Activated T-cell treated with anti-CD3 and anti-CD28 coated beads, Interleukin-2, amount 50 U/mL, for 48 hours (primary cell): Measurements from ENCODE around the gene MORN1.

Source experiments
- DNase-seq, 2 experiments: peaks; one replicate each; pipeline ENCODE4 v3.0.0-alpha.2; 2020

MORN1 gene

DNA sequence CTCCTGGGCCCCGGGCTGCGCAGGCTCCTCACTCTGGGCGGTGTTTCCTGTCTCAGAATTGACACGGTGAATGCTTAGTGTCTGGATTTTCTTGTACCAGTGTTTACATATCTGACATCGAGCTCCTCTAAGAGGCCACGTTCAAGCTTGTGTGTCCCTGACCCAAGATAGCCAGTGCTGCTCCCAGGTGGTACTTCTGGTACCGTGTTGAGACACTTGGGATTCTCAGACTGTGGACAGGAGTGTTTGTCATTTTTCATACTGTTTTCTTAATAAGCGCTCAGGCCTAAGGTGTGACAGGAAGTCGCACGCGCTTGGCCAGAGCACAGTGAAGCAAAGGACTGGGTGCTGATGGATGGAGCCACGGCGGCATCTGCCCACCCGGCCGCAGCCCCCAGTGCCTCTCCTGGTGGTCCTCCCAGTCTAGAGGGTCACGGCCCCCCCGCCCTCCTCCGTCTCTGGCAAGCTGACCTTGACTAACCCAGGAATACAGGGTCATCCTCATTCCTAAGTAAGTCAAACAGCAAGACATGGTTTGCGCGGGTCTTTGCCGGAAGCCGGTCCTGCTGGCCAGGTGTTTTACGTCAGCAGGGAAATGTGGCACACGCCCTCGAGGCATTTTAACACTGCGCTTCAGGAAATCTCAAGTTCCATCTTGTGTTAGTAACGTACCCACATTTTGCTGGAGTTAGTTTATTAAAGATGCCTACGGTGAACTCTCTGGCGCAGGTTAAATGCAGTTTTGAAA lies 13.0 kb upstream of the MORN1 start:
- DNase-seq = no peak

- no peak for DNase-seq
These were observed 11.9 kb upstream of the MORN1 start for GRCh38 chr1:2403273-2403672.

GRCh38 chr1:2402420-2402819 lies 11.1 kb upstream of the MORN1 start:
- DNase-seq = no peak

DNA sequence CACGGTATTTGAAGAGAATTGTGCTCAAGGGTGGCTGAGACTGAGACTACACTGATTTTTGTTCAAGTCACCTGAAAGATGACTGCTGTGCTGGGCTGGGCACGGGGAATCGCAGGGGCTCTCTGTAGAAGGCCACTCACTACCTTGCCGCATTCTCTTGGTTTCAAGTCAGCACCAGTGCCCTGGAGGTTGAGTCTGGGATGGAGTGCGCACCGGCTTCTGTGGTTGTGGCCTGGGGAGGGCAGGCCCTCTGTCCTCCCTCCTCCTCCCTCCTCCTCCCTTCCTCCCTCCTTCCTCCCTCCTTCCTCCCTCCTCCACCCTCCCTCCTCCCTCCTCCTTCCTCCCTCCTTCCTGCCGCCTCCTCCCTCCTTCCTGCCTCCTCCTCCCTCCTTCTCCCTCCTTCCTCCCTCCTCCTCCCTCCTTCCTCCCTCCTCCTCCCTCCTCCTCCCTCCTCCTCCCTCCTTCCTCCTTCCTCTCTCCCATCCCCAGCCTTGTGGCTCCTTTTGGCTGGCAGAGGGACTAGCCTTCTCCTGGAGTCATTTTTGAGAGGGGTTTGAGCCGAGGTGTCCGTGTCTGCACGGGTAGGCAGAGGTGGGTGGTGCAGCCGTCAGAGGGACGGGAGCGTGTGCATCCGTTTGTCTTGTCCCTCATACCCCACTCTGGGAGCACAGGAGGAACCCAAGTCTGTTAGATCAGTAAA lies 9.7 kb upstream of the MORN1 start:
- DNase-seq = no peak

DNA sequence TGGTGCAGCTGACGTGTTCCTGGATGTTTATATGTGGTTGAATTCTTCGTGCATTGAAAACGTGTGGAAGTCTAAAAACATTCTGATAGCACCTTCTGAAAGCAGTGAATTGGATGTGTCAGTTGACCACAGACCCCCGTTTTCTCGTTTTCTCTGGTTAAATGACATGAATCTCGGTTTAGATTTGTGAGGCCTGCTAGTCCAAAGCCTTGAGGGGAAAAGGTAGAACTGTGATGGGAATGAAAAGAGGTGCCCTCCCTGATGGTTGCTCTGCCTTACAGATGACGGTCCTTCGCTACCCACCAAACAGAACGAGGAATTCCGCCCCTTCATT lies 9.2 kb upstream of the MORN1 start:
- no peak for DNase-seq

- no peak for DNase-seq
These were observed 8.7 kb upstream of the MORN1 start for GRCh38 chr1:2399890-2400575.

GRCh38 chr1:2398871-2399270 lies 7.5 kb upstream of the MORN1 start:
- DNase-seq = no peak

- DNase-seq = no peak
These were observed 5.8 kb upstream of the MORN1 start for GRCh38 chr1:2397007-2397679.

- no peak for DNase-seq
These were observed 5.1 kb upstream of the MORN1 start for GRCh38 chr1:2396476-2396875.

GRCh38 chr1:2396059-2396458 lies 4.7 kb upstream of the MORN1 start:
- no peak for DNase-seq

DNA sequence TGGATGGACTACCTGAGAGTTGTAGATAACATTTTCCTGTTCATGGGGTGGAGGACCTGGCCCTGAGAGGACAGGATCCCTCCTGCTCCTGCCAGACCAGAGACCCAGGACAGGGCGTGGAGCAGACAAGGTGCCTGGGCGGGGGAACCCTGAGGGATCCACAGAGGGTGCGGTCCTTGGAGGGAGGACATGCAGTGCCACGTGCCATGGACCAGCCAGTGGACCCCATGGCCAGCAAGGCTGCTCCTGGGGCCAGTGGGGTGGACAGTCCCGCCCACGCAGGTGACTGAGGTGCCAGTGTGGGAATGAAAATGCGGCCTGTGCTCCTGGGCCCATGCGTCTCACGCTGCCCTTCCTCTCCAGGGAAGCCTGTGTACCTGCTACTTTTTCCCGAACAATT lies 3.9 kb upstream of the MORN1 start:
- DNase-seq = no peak

DNA sequence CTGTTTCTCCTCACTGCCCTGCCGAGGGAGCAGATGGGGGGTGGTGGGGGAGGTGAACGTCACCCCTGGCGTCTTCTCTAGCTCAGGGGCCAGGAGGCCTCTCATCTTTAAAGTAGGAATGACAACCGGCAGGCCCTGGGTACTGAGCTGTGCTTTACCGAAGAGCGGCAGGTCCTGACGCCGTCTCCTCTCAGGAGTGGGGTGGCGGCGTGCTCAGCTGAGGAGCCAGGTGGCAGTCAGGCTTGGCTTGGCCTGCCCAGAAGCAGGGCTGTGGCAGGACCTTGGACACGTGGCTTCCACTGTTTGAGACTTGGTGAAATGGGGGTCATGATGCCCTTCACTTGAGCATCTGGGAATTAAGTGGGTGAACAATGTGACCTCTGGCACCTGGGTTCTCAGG lies 3.4 kb upstream of the MORN1 start:
- DNase-seq = no peak

DNA sequence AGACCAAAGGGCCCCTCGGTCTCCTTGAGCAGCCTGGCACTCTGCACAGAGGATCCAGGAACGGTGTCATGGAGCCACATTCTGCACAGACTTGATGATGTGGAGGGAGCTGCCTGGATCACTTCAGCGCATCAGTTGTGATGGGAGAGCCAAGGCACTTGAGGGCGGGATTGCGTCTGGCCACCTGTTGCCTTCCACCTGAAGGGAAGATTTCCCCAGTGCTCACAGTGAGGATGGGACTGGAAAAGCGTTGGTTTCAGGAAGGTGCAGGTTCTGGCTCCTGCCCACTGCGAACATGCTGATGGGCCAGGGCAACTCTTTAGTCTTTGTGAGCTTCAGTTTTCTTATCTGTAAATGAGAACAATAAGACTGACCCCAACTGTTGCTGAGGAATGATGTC lies 2.9 kb upstream of the MORN1 start:
- DNase-seq = no peak

- DNase-seq = no peak
These were observed 2.1 kb upstream of the MORN1 start for GRCh38 chr1:2393471-2393877.

- no peak for DNase-seq
These were observed 1.3 kb upstream of the MORN1 start for GRCh38 chr1:2392686-2393085.

GRCh38 chr1:2391931-2392509 lies 666 bp upstream of the MORN1 start:
- no peak for DNase-seq

- no peak for DNase-seq
These were observed 1.7 kb downstream of the MORN1 start for GRCh38 chr1:2389644-2390043.

DNA sequence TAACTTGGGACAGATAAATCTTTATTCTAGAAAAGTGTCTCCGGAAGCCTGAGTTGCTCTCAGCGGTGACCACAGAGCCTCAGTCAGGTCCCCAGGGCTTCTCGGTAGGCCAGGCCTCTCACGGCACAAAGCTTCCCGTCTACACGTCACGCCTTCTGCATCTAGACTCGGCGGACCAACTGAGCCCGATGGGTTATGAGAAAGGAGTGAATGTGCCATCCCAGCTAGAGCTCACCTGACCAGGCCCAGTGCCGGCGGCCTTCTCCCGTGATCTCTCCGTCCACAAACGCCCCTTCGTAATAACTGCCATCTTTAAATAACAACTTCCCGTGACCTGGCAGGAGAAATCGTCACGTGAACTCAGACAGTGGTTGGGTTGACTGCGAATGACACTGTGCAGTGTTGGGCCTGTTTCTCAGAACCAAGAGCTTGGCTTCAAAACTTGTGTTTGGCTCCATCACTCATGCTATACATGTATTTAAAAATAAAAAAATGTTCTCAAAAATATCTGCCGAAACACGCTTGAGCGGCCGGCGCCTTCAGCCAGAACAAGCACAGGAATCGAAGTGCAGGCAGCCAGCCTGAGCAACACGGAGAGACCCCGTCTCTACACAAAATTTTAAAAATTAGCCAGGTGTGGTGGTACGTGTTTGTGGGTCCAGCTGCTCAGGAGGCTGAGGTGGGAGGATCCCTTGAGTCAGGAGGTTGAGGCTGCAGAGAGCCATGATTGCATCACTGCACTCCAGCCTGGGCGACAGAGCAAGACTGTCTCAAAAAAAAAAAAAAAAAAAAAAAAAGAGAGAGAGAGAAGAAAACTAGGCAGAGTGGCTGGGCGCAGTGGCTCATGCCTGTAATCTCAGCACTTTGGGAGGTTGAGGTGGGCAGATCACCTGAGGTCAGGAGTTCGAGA lies 3.1 kb downstream of the MORN1 start:
- no peak for DNase-seq

DNA sequence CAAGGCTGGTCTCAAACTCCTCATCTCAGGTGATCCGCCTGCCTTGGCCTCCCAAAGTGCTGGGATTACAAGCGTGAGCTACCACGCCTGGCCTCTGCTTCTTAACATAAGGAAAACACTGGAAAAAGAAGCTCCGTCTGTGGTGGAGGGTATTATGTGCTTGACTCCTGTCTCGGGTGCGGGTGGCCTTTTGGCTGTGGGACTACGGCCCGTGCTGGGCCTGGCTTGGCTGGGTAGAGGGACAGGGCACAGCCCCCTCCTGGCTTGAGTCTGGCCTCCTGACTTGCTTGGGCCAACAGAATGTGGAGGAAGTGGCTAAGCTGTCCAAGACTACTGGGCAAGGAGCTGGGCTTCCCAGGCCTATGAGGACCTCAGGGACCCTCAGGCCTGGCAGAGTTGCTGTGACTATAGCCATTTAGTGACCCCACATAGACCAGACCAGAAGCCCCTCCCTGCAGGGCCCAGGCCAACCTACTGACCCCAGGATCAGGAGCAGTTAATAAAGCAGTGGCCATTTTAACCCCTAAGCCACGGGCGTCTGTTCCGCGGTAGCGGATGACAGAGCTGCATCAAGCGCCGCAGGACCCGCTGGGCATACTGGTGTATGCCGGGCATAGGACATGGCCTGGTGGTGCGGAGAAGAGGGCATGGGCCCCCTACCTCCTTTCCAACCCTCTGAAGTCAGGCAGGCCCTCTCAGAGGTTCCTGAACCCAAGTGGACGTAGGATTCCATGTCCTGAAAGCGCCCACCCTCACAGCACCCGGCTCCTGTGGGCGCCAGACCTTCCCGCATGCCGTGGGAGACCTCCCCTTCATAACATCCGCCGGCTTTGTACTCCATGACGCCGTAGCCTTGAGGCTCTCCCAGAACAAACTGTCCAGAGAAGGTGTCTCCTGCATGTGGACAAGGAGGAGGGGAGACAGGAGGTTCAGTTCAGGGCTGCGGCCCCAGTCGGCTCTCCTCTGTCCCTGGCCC lies 4.4 kb downstream of the MORN1 start:
- no peak for DNase-seq

GRCh38 chr1:2385606-2386280 lies 5.6 kb downstream of the MORN1 start:
- no peak for DNase-seq
